Chondrocyte (in vitro differentiated cells): ENCODE data around the gene SEPTIN11. TPM values are rescaled to one million over a fixed set of nuclear protein-coding genes. Genes with fewer than 3 reads are reported as not detected.

Source experiments
- DNase-seq: peaks from one replicate; pipeline ENCODE4 v3.0.0; 2021; ENCODE audit warnings: mixed read lengths, low spot score
- H3K27ac Mint-ChIP-seq: one replicate; pipeline ENCODE4 v1.8.0; 2021; ENCODE audit warnings: mild to moderate bottlenecking, moderate library complexity, mixed read lengths; ENCODE audit not compliant: unreplicated experiment
- H3K27me3 Mint-ChIP-seq: 2 replicates; pipeline ENCODE4 v1.8.0; 2021; ENCODE audit warnings: low read depth, mixed read lengths
- H3K36me3 Mint-ChIP-seq: 2 replicates; pipeline ENCODE4 v1.8.0; 2021; ENCODE audit warnings: low read depth, mixed read lengths
- H3K4me1 Mint-ChIP-seq: 2 replicates; pipeline ENCODE4 v1.8.0; 2021; ENCODE audit warnings: low read depth, mild to moderate bottlenecking, mixed read lengths
- H3K4me3 Mint-ChIP-seq: one replicate; pipeline ENCODE4 v1.8.0; 2021; ENCODE audit warnings: mild to moderate bottlenecking, moderate library complexity, mixed read lengths; ENCODE audit not compliant: unreplicated experiment
- H3K9me3 Mint-ChIP-seq: 2 replicates; pipeline ENCODE4 v1.8.0; 2021; ENCODE audit warnings: low read depth, mixed read lengths
- total RNA-seq: library from RNA; stranded (reverse); gene quantifications from 3 replicates; pipeline ENCODE4 v1.2.1, GENCODE V29; 2021
- TF ChIP-seq, protein P1 (sequence below): fragments of 200-600 bp; sonication (generic); IDR thresholded peaks from 2 replicates; pipeline ENCODE4 v1.5.0; 2021; ENCODE audit warnings: antibody characterized with exemption, mild to moderate bottlenecking, moderate library complexity

The SEPTIN11 gene
- total RNA-seq, 1 donor from 2014 or later, result 718 TPM

GRCh38 chr4:76931576-76932276, 17.8 kb upstream of the SEPTIN11 start:
- Mint-ChIP-seq H3K9me3 (peaks cover 6% of the 10 kb centered on the region), H3K4me1 (no peaks in the 10 kb centered on the region)
- TF ChIP-seq, protein P1, sequence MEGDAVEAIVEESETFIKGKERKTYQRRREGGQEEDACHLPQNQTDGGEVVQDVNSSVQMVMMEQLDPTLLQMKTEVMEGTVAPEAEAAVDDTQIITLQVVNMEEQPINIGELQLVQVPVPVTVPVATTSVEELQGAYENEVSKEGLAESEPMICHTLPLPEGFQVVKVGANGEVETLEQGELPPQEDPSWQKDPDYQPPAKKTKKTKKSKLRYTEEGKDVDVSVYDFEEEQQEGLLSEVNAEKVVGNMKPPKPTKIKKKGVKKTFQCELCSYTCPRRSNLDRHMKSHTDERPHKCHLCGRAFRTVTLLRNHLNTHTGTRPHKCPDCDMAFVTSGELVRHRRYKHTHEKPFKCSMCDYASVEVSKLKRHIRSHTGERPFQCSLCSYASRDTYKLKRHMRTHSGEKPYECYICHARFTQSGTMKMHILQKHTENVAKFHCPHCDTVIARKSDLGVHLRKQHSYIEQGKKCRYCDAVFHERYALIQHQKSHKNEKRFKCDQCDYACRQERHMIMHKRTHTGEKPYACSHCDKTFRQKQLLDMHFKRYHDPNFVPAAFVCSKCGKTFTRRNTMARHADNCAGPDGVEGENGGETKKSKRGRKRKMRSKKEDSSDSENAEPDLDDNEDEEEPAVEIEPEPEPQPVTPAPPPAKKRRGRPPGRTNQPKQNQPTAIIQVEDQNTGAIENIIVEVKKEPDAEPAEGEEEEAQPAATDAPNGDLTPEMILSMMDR, result no peak

DNA sequence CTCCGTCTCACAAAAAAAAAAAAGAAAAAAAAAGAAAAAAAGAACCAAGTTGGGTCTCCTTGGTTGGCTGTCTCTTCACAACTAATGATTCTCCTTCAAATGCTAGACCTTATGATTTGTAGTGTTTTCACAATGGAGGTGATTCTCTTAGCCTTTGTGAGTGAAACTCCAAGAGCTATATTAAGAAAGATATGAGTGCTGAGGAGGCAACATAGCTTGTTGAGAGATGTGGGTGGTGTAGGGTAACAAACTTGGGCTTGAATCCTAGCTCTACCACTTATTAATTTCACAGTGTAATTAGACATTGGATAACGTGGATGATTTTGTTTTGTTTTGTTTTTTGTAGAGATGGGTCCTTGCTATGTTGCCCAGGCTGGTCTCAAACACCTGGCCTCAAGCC, 10.4 kb upstream of the SEPTIN11 start:
- H3K4me3 Mint-ChIP-seq, result no peak overlapping the region
- peaks cover 21% of the 10 kb centered on the region for H3K9me3 Mint-ChIP-seq
- peaks cover 11% of the 10 kb centered on the region for H3K4me1 Mint-ChIP-seq
- peaks cover 16% of the 10 kb centered on the region for H3K36me3 Mint-ChIP-seq
- no peak overlapping the region for H3K27ac Mint-ChIP-seq
- TF ChIP-seq, protein P1, result no peak
- H3K27me3 Mint-ChIP-seq, result no peaks in the 10 kb centered on the region
- no peak for DNase-seq

More at GRCh38 chr4:76931576-76932276, 17.8 kb upstream of the SEPTIN11 start:
- no peaks in the 10 kb centered on the region for H3K27me3 Mint-ChIP-seq
- DNase-seq, result no peak
- no peak overlapping the region for H3K27ac Mint-ChIP-seq
- no peak overlapping the region for H3K4me3 Mint-ChIP-seq
- H3K36me3 Mint-ChIP-seq, result no peaks in the 10 kb centered on the region

DNA sequence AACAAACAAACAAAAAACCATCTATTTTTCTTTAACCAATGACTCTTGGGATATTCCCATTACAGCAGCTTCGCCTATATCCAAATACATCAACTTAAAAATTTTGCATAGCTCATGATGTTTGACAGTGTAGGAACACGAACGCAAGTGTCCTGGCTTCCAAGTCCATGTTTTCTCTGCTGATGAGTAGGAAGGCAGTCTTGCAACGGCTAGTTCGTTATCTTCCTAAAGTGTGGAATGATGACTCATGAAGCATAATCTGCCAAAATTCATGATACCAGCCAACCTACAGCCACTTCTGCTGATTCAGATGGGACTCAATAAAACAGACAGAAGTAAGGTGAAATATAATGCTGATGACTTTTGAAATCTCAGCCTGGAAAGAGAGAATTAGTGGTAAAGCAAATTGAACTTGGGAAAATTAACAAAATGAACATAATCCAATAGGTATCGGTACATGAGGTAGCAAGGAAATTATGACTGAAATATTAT, 6.4 kb upstream of the SEPTIN11 start:
- H3K36me3 Mint-ChIP-seq, result peaks cover 21% of the 10 kb centered on the region
- peaks cover 11% of the 10 kb centered on the region for H3K9me3 Mint-ChIP-seq
- TF ChIP-seq, protein P1, result no peak
- H3K27ac Mint-ChIP-seq, result no peak overlapping the region
- no peak overlapping the region for H3K4me3 Mint-ChIP-seq
- DNase-seq, result no peak
- peaks cover 47% of the 10 kb centered on the region for H3K4me1 Mint-ChIP-seq
- no peaks in the 10 kb centered on the region for H3K27me3 Mint-ChIP-seq

- Mint-ChIP-seq H3K4me3 (no peak overlapping the region), H3K36me3 (peaks cover 21% of the 10 kb centered on the region), H3K27ac (no peak overlapping the region), H3K9me3 (peaks cover 11% of the 10 kb centered on the region), H3K4me1 (peaks cover 52% of the 10 kb centered on the region), H3K27me3 (no peaks in the 10 kb centered on the region)
- no peak for DNase-seq
- TF ChIP-seq, protein P1, result no peak
Measured at GRCh38 chr4:76943790-76944189, 5.8 kb upstream of the SEPTIN11 start.

DNA sequence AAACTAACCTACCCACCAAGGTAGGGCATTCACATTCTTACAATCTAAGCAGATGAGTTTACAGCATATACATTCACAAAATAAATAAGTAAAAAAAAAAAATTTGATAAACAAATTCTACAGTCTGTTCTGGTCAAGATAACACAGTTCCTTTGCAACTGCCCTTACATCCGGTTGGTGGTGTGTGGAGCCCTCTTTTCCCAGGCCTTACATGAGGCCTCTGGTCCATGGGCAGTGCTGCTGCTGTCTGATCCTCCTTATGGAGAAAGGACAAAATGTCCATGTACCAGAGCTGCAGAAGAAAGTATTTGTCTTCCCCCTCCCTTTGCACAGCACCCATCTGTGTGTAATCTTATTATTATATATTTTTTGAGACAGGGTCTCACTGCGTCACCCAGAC, 2.2 kb upstream of the SEPTIN11 start:
- Mint-ChIP-seq H3K9me3 (peaks cover 5% of the 10 kb centered on the region), H3K4me1 (peaks cover 57% of the 10 kb centered on the region), H3K4me3 (peak overlapping the region; percentile 84), H3K36me3 (peaks cover 22% of the 10 kb centered on the region), H3K27ac (peak overlapping the region; percentile 79), H3K27me3 (no peaks in the 10 kb centered on the region)
- no peak for DNase-seq
- TF ChIP-seq, protein P1, result peak; percentile 64
